Trophoblast cell (in vitro differentiated cells and primary cell): Measurements from ENCODE around the gene CALHM4.

Experiments
- DNase-seq, 2 donors: peaks; one replicate each; pipeline ENCODE4 v3.0.0-alpha.2; 2016
- H2AFZ ChIP-seq: 2 replicates; pipeline ENCODE4 v1.6.1; 2013; ENCODE audit warnings: low read length, moderate library complexity, mild to moderate bottlenecking; ENCODE audit not compliant: insufficient read depth, poor library complexity
- H2AK5ac ChIP-seq: 2 replicates; pipeline ENCODE4 v1.6.1; 2013; ENCODE audit warnings: mild to moderate bottlenecking, low read length
- H2BK120ac ChIP-seq: 2 replicates; pipeline ENCODE4 v1.6.1; 2013; ENCODE audit warnings: low read length, mild to moderate bottlenecking, moderate library complexity; ENCODE audit not compliant: insufficient read depth, poor library complexity
- H2BK12ac ChIP-seq: 2 replicates; pipeline ENCODE4 v1.6.1; 2013; ENCODE audit warnings: mild to moderate bottlenecking, low read length, moderate library complexity
- H2BK5ac ChIP-seq: 2 replicates; pipeline ENCODE4 v1.6.1; 2013; ENCODE audit warnings: low read length, low read depth, moderate library complexity, mild to moderate bottlenecking; ENCODE audit not compliant: poor library complexity
- H3K14ac ChIP-seq: 2 replicates; pipeline ENCODE4 v1.6.1; 2013; ENCODE audit warnings: mild to moderate bottlenecking, low read length
- H3K18ac ChIP-seq: 2 replicates; pipeline ENCODE4 v1.6.1; 2013; ENCODE audit warnings: mild to moderate bottlenecking, low read length
- H3K23ac ChIP-seq: 2 replicates; pipeline ENCODE4 v1.6.1; 2013; ENCODE audit warnings: low read length
- H3K27ac ChIP-seq: 2 replicates; pipeline ENCODE4 v1.5.1; 2013; ENCODE audit warnings: low read depth, mild to moderate bottlenecking, inconsistent platforms, low read length, moderate library complexity
- H3K27me3 ChIP-seq: 2 replicates; pipeline ENCODE4 v1.6.1; 2013; ENCODE audit warnings: inconsistent platforms, mild to moderate bottlenecking, low read length, moderate library complexity; ENCODE audit not compliant: insufficient read depth
- H3K36me3 ChIP-seq, 2 experiments: 1 replicate in 1 of 2; 2 replicates in 1 of 2; pipeline ENCODE4 v1.6.1; 2013; ENCODE audit warnings: low read length in 2 of 2, mild to moderate bottlenecking in 2 of 2, moderate library complexity in 1 of 2; ENCODE audit not compliant: insufficient read depth in 2 of 2, control insufficient read depth in 1 of 2
- H3K4ac ChIP-seq: 2 replicates; pipeline ENCODE4 v1.6.1; 2013; ENCODE audit warnings: low read depth, mild to moderate bottlenecking, low read length, moderate library complexity
- H3K4me1 ChIP-seq, 2 experiments: 1 replicate in 1 of 2; 2 replicates in 1 of 2; pipeline ENCODE4 v1.6.1; 2013; ENCODE audit warnings: low read length in 2 of 2, mild to moderate bottlenecking in 2 of 2, moderate library complexity in 1 of 2; ENCODE audit not compliant: insufficient read depth in 2 of 2, control insufficient read depth in 1 of 2
- H3K4me2 ChIP-seq: 2 replicates; pipeline ENCODE4 v1.6.1; 2013; ENCODE audit warnings: inconsistent platforms, mild to moderate bottlenecking, low read length, moderate library complexity
- H3K4me3 ChIP-seq: 2 replicates; pipeline ENCODE4 v1.5.1; 2013; ENCODE audit warnings: mild to moderate bottlenecking, low read depth, low read length, inconsistent platforms
- H3K79me1 ChIP-seq: one replicate; pipeline ENCODE4 v1.6.1; 2013; ENCODE audit warnings: low read length
- H3K79me2 ChIP-seq: 2 replicates; pipeline ENCODE4 v1.6.1; 2013; ENCODE audit warnings: low read length, mild to moderate bottlenecking; ENCODE audit not compliant: control insufficient read depth, insufficient read depth, poor library complexity
- H3K9ac ChIP-seq: 2 replicates; pipeline ENCODE4 v1.6.1; 2013; ENCODE audit warnings: mild to moderate bottlenecking, low read length
- H3K9me3 ChIP-seq: 2 replicates; pipeline ENCODE4 v1.6.1; 2013; ENCODE audit warnings: low read depth, mild to moderate bottlenecking, control low read depth, inconsistent platforms, low read length; ENCODE audit not compliant: insufficient read depth
- H4K12ac ChIP-seq: 2 replicates; pipeline ENCODE4 v1.6.1; 2013; ENCODE audit warnings: low read depth, mild to moderate bottlenecking, low read length, moderate library complexity
- H4K8ac ChIP-seq: 2 replicates; pipeline ENCODE4 v1.6.1; 2013; ENCODE audit warnings: low read depth, mild to moderate bottlenecking, low read length, moderate library complexity
- H4K91ac ChIP-seq: one replicate; pipeline ENCODE4 v1.6.1; 2013; ENCODE audit warnings: low read depth, mild to moderate bottlenecking, low read length, moderate library complexity
- WGBS: extraction: QIAGEN DNeasy Blood & Tissue Kit; methylation state at CpG from one replicate; pipeline ENCODE4 v1.1.7; 2013; ENCODE audit warnings: missing lambda C conversion rate; ENCODE audit not compliant: insufficient read length, insufficient coverage; ENCODE audit errors: extremely low coverage; 5-methylcytosine and 5-hydroxymethylcytosine counted together

CALHM4 gene

DNA sequence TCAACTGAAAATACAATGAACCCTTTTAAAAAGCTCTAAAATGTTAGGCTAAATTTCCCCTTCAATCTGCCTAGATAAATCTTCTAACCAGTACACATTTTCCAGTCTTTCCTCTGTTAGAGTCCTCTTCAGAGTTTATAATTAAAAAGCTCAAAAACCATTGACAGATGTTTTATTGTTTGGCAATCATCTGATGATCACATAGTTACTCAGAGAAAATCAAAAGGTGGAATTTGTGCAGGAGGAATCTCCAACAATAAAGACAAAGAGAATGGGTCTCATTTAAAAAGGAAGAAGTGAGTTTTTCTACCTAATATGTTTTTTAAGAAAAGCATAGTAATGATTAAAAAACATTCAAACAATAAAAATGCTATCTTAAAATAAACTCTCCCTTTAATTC lies 11.1 kb upstream of the CALHM4 start:
- no peak overlapping the region for H3K18ac ChIP-seq
- no peak overlapping the region for H3K4me2 ChIP-seq
- H4K12ac ChIP-seq = no peak overlapping the region
- no peak overlapping the region for H3K14ac ChIP-seq
- H3K36me3 ChIP-seq = no peaks in the 10 kb centered on the region
- H4K91ac ChIP-seq = no peak overlapping the region
- H3K79me2 ChIP-seq = no peaks in the 10 kb centered on the region
- H2BK12ac ChIP-seq = no peak overlapping the region
- no peaks in the 10 kb centered on the region for H3K79me1 ChIP-seq
- no peak for DNase-seq
- no peak overlapping the region for H2BK5ac ChIP-seq
- H3K27me3 ChIP-seq = no peaks in the 10 kb centered on the region
- H3K4me3 ChIP-seq = no peak overlapping the region
- no peak overlapping the region for H2AK5ac ChIP-seq
- H3K23ac ChIP-seq = no peak overlapping the region
- no peak overlapping the region for H2AFZ ChIP-seq
- H3K4ac ChIP-seq = no peak overlapping the region
- H4K8ac ChIP-seq = no peak overlapping the region
- no peaks in the 10 kb centered on the region for H3K4me1 ChIP-seq
- no peaks in the 10 kb centered on the region for H3K9me3 ChIP-seq
- no peak overlapping the region for H2BK120ac ChIP-seq
- H3K9ac ChIP-seq = no peak overlapping the region
- H3K27ac ChIP-seq = no peak overlapping the region

DNA sequence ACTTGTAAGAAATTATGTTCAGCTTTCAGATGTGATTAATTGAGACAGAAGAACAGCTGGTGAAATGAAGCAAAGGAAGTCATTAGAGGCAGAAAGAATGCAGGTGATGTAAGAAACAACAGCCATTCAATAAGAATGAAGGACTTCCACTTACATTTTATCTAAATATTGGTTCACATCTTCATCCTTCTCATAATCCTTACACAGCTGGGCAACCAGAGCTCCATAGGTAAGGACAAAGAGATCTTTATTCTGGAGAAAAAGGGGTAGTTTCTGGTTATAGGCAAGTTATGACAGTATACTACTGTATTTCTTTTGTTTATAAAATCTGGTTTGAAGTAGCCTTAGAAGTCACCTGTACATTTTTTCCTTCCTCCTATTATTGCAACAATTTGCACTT lies 10.4 kb upstream of the CALHM4 start:
- no peak overlapping the region for H3K4ac ChIP-seq
- no peak overlapping the region for H4K12ac ChIP-seq
- H2AK5ac ChIP-seq = no peak overlapping the region
- H3K79me1 ChIP-seq = no peaks in the 10 kb centered on the region
- H2BK12ac ChIP-seq = no peak overlapping the region
- H3K36me3 ChIP-seq = no peaks in the 10 kb centered on the region
- no peaks in the 10 kb centered on the region for H3K79me2 ChIP-seq
- H3K18ac ChIP-seq = no peak overlapping the region
- no peak overlapping the region for H3K23ac ChIP-seq
- DNase-seq = no peak
- no peaks in the 10 kb centered on the region for H3K27me3 ChIP-seq
- H4K8ac ChIP-seq = no peak overlapping the region
- H4K91ac ChIP-seq = no peak overlapping the region
- H2BK5ac ChIP-seq = no peak overlapping the region
- H3K9ac ChIP-seq = no peak overlapping the region
- H3K27ac ChIP-seq = no peak overlapping the region
- no peak overlapping the region for H3K4me2 ChIP-seq
- no peak overlapping the region for H3K4me3 ChIP-seq
- no peak overlapping the region for H3K14ac ChIP-seq
- no peak overlapping the region for H2BK120ac ChIP-seq
- no peak overlapping the region for H2AFZ ChIP-seq
- H3K4me1 ChIP-seq = no peaks in the 10 kb centered on the region
- no peaks in the 10 kb centered on the region for H3K9me3 ChIP-seq

DNA sequence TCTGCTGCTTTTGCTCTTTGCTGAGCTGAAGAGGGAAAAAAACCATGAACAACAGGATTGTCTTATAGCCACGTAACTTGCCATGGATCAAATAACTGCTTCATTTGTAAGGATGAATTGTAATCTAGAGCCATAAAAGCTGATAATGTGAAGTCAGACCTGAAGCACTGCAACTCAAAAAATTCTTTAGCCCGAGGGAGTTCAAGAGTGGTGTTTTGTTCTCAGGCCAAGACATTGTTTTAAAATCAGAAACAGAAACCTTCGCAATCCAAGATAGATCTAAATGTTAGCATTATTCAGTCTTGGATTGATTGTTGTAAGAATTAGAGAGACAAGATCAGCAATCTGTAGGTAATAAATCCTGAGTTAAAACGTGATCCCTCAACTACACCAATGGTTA lies 7.9 kb upstream of the CALHM4 start, which contains the start of gene TRAPPC3L:
TSS of gene TRAPPC3L (minus strand) at position 34 of the 400 bp plus-strand sequence. CDS start 170 bp downstream, outside the sequence.
- no peak for DNase-seq
- no CpG with 5 or more reads among the region's 4 CpGs for WGBS
- H3K9me3 ChIP-seq = no peaks in the 10 kb centered on the region

DNA sequence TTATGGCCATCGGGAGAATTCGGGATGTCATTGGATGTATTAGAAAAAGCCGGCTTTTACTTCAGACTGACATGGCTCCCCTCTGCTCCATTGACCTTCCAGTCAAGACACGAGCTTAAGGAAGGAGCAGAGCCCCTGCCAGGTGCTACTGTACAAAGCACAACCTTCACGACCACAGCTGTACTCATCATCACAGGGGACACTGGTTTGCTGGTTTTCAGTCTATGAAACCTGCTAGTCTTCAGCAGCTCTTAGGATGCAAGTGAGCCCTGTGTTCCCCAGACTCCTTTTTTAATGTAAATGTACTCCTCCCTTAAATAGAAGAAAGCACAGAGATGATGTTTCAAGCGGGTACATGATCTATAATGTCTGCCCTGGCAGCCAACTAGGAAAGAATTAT lies 6.2 kb upstream of the CALHM4 start:
- no peak overlapping the region for H4K12ac ChIP-seq
- no peak overlapping the region for H2AFZ ChIP-seq
- no peak overlapping the region for H4K91ac ChIP-seq
- no peaks in the 10 kb centered on the region for H3K79me2 ChIP-seq
- H3K23ac ChIP-seq = no peak overlapping the region
- H3K4me3 ChIP-seq = no peak overlapping the region
- no peaks in the 10 kb centered on the region for H3K27me3 ChIP-seq
- DNase-seq = no peak
- no peak overlapping the region for H4K8ac ChIP-seq
- no CpG with 5 or more reads among the region's 6 CpGs for WGBS
- no peak overlapping the region for H3K4ac ChIP-seq
- H3K9ac ChIP-seq = no peak overlapping the region
- H2BK120ac ChIP-seq = no peak overlapping the region
- H2BK5ac ChIP-seq = no peak overlapping the region
- no peaks in the 10 kb centered on the region for H3K79me1 ChIP-seq
- H3K14ac ChIP-seq = no peak overlapping the region
- no peak overlapping the region for H2AK5ac ChIP-seq
- no peaks in the 10 kb centered on the region for H3K36me3 ChIP-seq
- H3K4me2 ChIP-seq = no peak overlapping the region
- H3K9me3 ChIP-seq = no peaks in the 10 kb centered on the region
- no peak overlapping the region for H3K27ac ChIP-seq
- no peak overlapping the region for H2BK12ac ChIP-seq
- H3K18ac ChIP-seq = no peak overlapping the region
- no peaks in the 10 kb centered on the region for H3K4me1 ChIP-seq

More for the DNA sequence above, 7.9 kb upstream of the CALHM4 start, which contains the start of gene TRAPPC3L:
- Histone ChIP-seq H4K91ac (no peak within 1 kb of the TSS), H2AK5ac (no peak within 1 kb of the TSS), H2BK12ac (no peak within 1 kb of the TSS), H3K79me1 (no peaks in the 10 kb centered on the region), H3K18ac (no peak within 1 kb of the TSS), H2AFZ (no peak within 1 kb of the TSS), H3K36me3 (no peaks in the 10 kb centered on the region), H2BK5ac (no peak within 1 kb of the TSS), H4K12ac (no peak within 1 kb of the TSS), H3K4ac (no peak within 1 kb of the TSS), H4K8ac (no peak within 1 kb of the TSS), H3K27me3 (no peaks in the 10 kb centered on the region), H3K14ac (no peak within 1 kb of the TSS), H3K79me2 (no peaks in the 10 kb centered on the region), H3K4me3 (no peak within 1 kb of the TSS), H3K27ac (no peak within 1 kb of the TSS), H3K9ac (no peak within 1 kb of the TSS), H3K23ac (no peak within 1 kb of the TSS), H2BK120ac (no peak within 1 kb of the TSS), H3K4me1 (no peaks in the 10 kb centered on the region), H3K4me2 (no peak within 1 kb of the TSS)
